HL-60 (cell line): ENCODE results near the gene LEF1.

ENCODE experiments used
- POLR2AphosphoS5 ChIP-seq: IDR thresholded peaks from 2 replicates; pipeline ENCODE4 v1.6.1; 2012; ENCODE audit warnings: low read depth
- REST ChIP-seq: IDR thresholded peaks from 2 replicates; pipeline ENCODE4 v1.6.1; 2012; ENCODE audit warnings: low read depth; ENCODE audit not compliant: insufficient replicate concordance
- TF ChIP-seq, protein P1 (sequence below): IDR thresholded peaks from one replicate; pipeline ENCODE4 v1.5.1; 2011; ENCODE audit warnings: low read length, control low read depth, inconsistent platforms; ENCODE audit not compliant: insufficient read depth

DNA sequence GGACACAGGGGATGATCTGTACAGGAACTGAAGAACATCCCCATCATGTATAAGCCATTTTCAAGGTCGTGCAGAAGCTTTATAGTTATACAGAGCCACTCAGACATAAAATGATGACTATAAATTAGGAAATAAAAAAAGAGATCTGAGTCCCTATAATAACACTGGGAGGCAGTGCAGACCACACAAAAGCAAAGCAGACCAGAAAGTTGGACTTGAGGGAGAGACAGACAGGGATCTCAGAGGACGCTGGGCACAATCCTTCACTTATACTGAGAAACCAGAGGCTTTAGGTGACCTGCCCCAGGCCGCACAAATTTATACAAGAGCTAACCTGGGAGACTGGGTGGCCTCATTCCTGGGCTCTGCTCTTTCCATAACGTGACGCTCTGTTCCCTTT lies 108.6 kb downstream of the LEF1 start:
- TF ChIP-seq, protein P1, sequence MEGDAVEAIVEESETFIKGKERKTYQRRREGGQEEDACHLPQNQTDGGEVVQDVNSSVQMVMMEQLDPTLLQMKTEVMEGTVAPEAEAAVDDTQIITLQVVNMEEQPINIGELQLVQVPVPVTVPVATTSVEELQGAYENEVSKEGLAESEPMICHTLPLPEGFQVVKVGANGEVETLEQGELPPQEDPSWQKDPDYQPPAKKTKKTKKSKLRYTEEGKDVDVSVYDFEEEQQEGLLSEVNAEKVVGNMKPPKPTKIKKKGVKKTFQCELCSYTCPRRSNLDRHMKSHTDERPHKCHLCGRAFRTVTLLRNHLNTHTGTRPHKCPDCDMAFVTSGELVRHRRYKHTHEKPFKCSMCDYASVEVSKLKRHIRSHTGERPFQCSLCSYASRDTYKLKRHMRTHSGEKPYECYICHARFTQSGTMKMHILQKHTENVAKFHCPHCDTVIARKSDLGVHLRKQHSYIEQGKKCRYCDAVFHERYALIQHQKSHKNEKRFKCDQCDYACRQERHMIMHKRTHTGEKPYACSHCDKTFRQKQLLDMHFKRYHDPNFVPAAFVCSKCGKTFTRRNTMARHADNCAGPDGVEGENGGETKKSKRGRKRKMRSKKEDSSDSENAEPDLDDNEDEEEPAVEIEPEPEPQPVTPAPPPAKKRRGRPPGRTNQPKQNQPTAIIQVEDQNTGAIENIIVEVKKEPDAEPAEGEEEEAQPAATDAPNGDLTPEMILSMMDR = no peak
- TF ChIP-seq REST = no peak
- TF ChIP-seq POLR2AphosphoS5 = no peak
